HG03280 (cell line): ENCODE data around the gene ANTKMT.
"Not testable (repeated sequence)": the region's sequence is repeated elsewhere in the genome, so short reads cannot be mapped to it uniquely, and the experiment has no call there.

Experiments used
- ATAC-seq: cut with Tn5 transposase; IDR thresholded peaks from one replicate; pipeline ENCODE4 v1.9.1; 2021; ENCODE audit warnings: mild to moderate bottlenecking, moderate library complexity; ENCODE audit not compliant: unreplicated experiment

ANTKMT gene

DNA sequence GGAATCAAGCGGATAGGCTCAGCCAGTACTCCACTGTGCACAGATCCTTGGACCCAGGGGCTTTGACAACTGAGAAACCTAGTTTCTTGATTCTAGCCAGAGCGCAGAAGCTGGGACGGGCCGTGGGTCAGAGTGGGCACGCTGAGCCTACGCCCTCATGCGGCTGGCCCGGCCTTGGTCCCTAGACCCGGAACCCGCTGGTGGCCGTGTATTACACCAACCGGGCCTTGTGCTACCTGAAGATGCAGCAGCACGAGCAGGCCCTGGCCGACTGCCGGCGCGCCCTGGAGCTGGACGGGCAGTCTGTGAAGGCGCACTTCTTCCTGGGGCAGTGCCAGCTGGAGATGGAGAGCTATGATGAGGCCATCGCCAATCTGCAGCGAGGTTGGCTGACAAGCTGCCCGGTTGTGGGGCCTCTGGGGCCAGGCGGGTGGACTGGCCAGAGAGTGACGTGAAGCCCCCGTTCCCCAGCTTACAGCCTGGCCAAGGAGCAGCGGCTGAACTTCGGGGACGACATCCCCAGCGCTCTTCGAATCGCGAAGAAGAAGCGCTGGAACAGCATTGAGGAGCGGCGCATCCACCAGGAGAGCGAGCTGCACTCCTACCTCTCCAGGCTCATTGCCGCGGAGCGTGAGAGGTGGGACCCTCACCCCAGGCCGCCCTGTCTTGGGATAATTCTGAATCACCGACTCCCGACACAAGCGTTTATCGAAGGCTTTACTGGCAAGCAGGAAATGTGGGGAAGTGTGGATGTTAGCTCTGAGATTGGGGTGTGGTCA, 39.8 kb upstream of the ANTKMT start:
- no peak for ATAC-seq

DNA sequence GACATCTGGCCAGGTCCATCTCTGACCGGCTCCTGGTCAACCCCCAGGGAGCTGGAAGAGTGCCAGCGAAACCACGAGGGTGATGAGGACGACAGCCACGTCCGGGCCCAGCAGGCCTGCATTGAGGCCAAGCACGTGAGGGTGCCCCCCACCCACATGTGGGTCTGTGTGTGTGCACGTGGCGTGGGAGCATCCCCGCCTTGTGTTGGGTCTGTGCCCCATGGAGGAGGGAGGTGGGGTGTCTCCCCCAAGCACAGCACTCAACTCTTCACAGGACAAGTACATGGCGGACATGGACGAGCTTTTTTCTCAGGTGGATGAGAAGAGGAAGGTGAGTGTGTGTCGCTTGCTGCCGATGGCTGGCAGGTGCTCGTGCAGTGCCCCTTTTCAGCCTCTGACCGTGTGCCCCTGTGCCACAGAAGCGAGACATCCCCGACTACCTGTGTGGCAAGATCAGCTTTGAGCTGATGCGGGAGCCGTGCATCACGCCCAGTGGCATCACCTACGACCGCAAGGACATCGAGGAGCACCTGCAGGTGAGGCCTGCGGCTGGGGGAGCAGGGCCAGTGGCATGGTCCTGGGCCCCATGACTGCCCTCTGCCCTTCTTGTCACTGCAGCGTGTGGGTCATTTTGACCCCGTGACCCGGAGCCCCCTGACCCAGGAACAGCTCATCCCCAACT, 39.1 kb upstream of the ANTKMT start:
- ATAC-seq: no peak

DNA sequence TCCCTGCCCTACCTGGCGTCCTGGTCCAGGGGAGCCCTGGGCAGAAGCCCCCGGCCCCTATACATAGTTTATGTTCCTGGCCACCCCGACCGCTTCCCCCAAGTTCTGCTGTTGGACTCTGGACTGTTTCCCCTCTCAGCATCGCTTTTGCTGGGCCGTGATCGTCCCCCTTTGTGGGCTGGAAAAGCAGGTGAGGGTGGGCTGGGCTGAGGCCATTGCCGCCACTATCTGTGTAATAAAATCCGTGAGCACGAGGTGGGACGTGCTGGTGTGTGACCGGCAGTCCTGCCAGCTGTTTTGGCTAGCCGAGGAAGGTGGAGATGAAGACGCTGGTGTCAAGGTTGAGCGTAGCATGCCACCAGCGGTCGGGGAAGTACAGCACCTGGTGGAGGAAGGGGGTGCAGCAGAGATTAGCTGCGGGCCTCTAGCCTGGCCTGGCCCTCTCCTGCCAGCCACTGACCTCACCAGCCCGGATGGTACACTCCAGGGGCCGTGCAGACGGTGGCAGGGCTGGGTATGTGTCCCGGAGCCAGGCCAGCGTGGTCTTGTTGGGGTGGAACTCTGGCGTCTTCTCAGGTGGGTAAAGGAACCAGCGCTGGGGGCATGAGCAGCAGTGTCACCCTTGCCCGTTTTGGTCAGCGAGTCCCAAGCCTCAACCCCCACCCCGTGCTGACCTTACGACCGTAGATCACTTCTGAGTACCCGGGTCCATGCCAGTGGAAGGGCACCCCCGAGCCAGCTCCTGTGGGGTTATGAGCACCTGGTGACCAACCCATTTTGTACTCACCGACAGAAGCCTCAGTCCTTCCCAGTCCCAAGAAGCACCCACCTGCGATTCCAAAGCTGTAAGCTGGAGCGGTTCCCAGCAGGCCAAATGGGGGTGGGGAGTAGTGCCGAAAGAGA, 38.2 kb upstream of the ANTKMT start:
- no peak for ATAC-seq

DNA sequence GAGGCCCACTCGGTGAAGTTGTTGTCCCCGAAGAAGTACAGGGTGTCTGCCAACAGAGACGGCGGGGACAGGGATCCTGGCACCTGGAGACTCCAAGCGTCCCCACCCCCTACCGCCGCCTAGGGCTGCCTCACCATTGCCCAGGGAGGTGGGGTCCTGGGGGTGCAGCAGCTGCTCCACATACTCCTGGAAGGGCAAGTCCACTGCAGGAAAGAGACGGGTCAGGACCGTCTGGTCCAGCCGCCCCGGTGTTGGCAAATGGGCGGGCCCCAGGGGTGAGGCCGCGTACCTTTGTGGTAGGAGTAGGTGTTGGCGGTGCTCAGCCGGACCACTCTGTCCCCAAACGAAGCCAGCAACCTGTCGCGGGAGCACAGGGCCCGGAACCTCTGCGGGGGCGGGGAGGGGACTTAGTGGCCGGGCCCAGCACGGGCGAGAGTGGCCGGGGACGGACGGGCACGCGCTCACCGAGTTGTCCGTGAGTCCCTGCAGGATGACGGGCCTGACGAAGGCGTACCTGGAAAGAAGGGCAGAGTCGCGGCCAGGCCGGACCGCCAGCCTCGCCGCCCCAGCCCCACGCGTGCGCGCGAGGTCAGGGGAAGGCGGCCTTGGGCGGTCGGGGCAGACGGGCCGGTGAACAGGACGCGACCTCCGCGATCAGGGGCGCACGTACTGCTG, 37.4 kb upstream of the ANTKMT start:
- peak; percentile 1 for ATAC-seq

DNA sequence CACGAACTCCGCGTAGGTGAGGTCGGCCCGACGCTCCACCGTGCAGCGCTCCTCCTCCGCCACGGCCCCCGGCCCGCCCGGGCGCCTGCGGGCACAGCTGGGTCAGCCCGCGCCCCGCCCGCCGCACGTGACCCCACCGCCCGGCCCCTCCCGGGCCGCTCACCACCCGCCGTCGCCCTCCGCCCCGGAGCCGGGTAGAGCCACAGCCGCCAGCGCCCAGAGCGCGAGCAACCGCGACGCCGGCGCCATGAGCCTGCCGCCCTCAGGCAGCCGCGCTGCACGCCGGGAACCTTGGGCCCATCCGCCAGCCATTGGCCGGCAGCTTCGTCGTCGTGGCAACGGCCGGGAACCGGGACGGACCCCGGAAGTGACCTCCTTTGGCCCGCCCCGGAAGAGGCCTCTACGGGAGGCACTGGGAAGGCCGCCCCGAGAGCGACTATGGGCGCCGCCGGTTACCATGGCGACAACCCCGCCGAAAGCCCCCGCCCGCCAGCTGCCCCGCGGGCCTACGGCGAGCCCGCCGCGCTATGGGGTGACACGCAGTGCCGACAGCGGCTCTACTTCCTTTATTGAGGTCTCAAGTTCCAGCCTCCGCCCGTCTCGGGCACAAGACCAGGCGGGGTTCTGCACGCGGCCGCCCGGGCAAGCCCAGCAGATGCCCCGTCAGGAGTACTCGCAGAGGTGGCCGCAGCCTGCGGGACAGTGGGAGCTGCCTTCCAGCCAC, 36.7 kb upstream of the ANTKMT start, which contains the start of gene JMJD8:
Gene JMJD8, minus strand, starts transcription at position 264 of the 724 bp plus-strand sequence. Its CDS starts 15 bp downstream, at position 249.
- peak; percentile 65 for ATAC-seq

DNA sequence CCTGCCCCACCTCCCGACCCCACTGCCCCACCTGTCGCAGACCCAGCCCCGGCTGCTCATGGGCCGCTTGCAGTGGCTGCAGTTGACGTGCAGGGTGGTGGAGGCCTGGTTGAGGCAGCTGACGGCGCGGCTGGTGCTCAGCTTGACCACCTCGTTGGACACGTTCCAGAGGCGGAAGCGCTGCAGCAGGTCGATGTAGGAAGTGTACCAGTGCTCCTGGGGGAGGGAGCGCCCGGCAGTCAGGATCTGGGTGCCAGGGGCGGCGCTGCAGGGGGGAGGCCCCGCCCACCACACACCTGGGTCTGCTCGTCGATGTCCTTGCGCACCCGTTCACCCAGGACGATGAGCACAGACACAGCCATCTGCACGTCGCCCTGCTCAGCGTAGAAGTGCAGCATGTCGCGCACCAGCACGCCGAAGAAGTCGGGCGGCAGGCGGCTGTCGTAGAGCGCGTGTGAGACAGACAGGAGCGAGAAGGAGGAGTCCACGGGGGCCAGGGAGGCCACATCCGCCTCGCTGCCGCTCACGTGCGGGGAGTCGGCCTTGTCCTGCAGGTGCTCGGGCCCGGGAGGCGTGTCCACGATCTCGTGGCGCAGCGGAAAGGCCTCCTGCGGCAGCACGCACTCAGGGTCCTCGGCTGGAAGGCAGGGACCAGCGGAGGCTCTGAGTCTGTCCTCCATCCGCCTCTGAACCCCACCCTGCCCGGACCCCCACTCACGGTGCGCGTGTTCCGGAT, 35.8 kb upstream of the ANTKMT start:
- ATAC-seq: no peak

DNA sequence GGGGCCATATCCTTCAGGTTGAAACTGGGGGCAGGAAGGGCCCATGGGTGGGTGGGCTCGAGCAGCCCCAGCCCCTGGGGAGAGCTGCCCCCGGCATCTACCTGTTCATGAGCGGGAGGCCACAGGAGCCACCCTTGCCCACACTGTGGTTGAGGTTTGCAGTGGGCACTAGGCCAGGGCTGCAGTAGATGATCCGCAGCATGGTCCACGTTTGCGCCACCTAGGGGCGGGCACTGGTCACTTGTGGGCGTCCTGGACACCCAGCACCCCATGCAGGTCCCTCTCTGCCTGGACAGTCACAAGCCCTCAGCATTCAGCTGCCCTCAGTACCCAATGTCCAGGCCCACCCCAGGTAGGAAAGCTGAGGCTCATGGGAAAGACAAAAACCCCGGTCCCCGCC, 35.0 kb upstream of the ANTKMT start:
- no peak for ATAC-seq

DNA sequence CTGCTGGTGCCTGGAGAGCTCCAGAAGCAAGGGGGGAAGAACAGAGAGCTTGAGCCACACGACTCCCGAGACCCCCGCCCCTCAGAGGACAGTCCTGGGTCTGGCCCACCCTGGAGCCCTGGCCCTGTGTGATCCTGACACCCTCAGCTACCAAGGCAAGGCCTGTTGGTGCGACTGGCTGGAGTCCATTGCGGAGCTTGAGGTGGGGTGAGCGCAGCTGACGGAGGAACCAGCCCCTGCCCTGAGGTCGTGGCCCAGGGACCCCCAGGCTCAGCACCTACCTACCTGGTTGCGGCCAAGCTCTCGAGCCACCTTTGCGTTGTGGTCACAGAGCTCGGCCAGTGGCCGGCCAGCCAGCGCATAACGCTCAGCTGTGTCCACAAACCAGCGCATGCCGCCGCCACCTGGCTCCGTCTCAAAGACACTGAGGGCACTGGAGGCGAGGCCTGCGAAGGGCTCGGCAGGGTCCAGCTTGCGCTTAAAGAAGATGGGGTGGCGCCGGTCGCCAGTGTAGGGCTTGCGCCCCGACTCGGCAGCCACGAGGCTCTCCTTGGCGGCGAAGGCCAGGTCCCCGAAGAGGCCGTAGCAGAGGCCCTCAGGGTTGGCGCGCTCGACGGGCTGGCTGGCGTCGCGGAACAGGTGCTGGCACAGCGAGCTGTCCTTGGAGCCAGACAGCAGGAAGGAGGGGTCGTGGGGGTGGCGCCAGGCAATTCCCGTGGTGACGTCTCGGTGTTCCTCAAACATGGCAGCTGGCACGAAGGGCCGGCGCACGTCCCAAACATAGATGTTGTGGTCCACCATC, 34.3 kb upstream of the ANTKMT start:
- ATAC-seq: no peak

DNA sequence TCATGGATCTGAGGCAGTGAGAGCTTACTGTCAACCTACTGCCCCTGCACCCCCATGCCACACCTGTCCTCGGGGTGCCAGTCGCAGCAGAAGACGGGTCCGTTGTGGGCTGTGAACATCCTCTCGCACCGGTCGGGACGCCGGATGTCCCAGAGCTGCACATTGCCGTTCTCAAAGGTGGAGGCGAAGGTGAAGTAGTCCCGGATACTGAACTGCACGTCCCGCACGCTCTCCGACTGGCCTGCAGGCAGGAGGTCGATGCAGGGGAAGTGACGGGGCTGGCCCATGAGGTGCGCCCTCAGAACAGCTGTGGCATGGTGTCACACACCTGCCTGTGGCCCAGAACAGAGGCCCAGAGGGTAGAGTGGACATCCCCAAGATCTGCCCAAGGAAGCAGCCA, 33.4 kb upstream of the ANTKMT start:
- no peak for ATAC-seq

DNA sequence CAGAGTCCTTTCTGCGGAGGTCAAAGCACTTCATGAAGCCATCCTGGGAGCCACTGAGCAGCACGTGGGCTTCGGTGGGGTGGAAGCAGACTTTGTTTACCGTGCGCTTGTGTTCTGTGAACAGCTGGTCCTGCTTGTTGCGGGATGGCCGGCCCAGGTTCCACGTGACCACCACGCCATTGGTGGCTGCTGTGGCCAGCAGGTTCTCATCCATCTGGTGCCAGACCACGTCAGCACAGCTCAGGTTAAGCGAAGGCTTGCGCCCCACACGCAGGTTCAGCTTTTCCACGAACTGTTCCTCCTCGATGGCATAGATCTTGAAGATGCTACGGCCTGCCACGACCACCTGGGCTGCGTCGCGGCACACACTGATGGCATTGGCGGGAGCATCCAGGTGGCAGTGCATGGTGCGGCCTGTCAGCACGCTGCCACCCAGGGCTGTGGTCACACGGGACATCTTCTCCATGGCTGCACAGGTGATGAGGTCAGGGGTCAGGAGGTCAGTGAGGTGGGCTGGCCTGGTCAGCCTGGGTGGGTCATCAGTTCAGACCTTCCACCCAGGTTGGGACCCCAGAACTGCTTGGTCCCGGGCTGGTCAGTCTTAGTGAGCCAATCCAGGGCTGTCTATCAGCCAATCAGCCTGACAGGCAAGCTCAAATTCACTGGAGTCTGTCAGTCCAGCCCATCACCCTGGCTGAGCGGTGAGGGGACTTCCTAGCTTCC, 31.6 kb upstream of the ANTKMT start:
- ATAC-seq: no peak

DNA sequence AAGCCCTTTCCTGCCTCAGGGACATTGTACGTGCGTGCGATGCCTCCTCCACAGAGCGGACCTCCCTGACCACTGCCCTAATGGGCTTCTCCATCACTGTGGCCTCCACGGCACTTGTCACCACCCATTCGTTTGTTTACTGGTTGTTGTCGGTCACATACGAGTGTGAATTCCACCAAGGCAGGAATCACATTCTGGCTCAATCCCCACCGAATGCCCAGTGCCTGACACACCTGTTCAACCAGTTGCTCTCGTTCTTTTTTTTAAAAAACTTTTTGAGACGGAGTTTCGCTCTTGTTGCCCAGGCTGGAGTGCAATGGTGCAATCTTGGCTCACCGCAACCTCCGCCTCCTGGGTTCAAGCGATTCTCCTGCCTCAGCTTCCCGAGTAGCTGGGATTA, 29.7 kb upstream of the ANTKMT start:
- ATAC-seq: not testable (repeated sequence)

DNA sequence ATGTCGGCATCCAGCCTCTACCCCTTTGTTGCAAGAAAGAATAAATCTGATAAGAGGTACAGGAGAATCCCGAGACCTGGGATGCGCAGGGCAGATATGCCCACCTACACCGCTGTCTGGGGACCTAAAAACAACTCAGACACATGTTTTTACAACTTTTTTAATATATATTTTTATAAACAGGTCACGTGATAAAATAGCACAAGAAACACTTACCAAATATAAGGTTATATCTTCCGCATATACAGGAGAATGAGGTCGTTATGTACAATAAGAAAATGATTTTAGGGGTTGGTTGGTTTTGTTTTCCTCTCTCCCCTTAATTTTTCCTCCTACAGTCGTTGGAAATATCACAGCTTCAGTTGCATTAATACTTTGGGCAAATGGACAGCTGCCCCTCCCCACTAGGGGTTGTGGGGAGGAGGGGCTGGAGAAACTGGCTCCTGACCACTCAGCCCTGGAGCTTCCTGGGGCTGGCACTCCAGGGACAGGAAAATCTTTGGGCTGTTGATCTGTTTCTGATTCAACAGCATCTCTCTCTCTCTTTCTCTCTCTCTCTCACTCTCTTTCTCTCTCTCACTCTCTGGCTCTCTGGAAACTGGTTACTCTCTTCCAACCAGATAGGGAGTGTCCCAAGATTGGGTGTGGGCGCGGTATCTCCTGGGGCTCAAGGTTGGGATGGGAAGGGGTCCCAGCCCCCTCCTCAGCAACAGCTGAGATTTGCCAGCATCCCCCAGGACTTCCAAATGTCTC, 28.4 kb upstream of the ANTKMT start:
- no peak for ATAC-seq

DNA sequence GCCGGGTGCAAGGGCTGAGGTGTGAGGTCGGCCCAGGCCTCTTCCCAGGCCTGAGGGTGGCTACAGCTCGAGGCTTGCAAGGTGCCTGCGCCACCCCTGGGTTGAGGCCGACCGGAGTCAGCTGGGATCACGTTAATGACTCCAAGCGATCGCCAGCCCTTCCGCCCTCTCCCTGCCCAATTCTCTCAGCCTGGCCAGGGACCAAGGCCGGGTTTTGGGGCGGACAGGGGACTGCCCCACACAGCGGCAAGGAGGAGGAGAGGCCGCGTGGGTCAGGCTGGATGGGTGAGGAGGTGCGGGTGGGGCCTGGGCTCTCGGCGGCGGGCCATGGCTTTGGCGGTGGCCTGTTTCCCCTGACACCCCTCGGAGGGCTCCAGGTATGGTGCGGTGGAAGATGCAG, 27.6 kb upstream of the ANTKMT start:
- ATAC-seq: no peak

DNA sequence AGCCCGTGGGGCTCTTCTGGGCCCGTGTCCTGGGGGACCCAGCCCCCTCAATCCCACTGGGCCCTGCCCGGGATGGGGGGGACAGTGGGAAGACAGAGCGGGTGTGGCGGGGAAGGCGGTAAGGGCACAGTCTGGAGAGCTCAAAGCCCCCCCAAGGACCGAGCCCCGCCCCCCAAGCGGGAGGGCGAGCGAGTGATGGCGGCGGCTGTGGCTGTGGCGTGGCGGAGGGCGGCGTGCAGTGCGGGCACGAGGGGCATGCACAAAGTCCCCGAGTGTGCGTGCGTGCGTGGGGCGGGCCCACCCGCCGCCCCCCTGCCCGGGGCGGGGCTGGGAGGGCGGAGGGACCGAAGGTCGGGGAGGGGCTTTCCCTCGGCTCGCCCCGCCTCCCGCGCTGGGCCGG, 27.2 kb upstream of the ANTKMT start:
- ATAC-seq: no peak

DNA sequence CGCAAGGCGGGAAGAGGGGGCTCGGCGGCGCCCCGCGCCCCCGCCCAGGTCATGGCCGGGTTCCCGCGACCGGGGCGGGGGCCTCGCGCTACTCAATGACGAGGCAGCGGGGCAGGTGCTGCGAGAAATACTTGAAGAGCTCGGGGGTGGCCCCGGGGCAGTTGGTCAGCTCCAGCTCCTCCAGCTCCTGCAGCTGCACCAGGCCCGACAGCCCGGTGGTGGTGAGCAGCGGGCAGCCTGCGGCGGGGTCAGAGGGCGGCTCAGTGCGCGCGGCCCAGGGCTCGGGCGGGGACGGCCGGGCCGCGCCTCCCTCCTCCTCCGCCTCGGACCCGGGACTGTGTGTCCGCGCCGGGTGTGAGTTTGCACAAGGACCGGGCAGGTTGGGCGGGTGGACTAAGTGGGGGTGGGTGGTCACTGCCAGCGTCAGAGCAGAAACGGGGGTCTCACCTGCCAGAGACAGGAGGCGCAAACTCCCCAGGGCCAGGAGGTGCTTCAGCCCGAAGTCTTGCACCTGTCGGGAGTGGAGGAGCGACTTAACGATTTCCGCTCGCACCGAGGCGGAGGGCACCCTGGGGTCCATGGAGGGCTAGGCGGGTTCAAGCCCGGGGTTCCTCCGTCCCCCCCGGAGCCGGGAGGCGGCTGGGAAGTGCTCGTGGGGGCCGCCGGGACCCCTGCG, 26.6 kb upstream of the ANTKMT start:
- ATAC-seq: no peak

DNA sequence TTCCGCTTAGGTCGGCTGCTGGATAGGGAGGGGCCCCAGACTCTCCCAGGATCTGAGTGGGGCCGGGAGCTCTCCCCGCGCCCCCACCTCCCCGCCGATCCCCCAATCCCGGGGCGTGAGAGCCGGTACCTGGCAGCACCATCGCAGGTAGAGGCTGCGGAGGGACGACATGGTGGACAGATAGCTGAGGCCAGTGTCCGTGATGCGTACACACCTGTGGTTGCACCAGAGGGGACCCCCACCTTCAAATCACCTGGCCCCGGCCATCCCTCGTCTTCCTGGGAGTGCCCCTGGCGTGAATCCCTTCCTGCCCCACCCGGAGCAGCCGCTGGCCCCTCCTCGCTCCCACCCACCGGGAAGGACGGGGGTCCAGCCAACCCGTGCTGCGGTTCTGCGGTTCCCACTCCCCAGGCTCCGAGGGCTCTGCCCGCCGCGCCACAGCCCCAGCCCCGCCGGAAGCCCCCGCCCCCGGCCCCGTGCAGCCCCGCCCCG, 26.0 kb upstream of the ANTKMT start:
- no peak for ATAC-seq
